Measurements from ENCODE around the gene SLCO3A1. TPM values are rescaled to one million over a fixed set of nuclear protein-coding genes. Genes with fewer than 3 reads are reported as not detected.

Gene SLCO3A1
- total and polyA plus RNA-seq, 2 of the 8 experiments (the other 6 are each of a cell fraction or from before 2014, with no cell fraction given), result 15.1 to 20.4 TPM

DNA sequence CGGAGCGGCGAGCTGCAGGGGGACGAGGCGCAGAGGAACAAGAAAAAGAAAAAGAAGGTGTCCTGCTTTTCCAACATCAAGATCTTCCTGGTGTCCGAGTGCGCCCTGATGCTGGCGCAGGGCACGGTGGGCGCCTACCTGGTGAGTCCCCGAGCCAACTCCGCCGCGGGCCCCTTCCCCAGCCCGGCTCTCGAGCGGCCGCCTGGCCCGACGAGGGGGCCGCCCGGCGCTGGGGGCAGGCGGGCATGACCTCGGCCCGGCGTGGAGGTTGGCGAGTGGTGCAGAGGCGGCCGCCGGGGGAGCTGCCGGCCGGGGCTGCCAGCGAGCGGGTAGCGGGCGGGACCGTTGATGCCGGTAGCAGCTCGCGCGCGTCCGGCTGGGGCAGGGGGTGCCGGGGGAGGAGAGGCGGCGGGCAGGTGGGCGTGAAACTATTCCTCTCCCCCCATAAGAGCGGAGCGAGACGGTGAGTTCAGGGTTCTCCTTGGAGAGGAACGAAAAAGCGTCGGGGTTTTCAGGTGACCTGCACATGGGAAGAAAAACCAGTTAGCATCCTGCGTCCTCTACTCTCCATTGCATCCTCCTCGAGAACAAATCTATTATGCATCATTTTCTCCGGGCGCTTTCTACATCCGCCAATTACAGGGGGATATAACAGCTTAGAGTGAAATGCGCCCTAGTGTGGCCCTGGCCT, 585 bp downstream of the SLCO3A1 start:
- Histone ChIP-seq H3K23me2 (ENCODE audit: low read depth, low read length) (peaks cover 7% of the 10 kb centered on the region; the same call in 1 of the 2 replicates), H3K18ac (ENCODE audit: extremely low read depth, low read length) (no peak overlapping the region), H3K4me2 (ENCODE audit: insufficient read depth in 1 of 2, low read depth in 2 of 2, low read length in 2 of 2) (peak overlapping the region; percentile 86 to 87), H3K4me3 (ENCODE audit: extremely low read depth in 1 of 4, insufficient read depth in 2 of 4, low read depth in 3 of 4, low read length in 4 of 4) (peak overlapping the region; percentile 60 to 86 (median 63)), H3K36me3 (ENCODE audit: control insufficient read depth in 2 of 4, insufficient read depth in 4 of 4, low read length in 3 of 4) (no peaks in the 10 kb centered on the region), H3K79me2 (ENCODE audit: control insufficient read depth in 1 of 2, insufficient read depth in 2 of 2, low read length in 2 of 2) (peaks cover 0 to 17% of the 10 kb centered on the region in 2 experiments; a peak in 2 of 4 replicates), H4K5ac (ENCODE audit: insufficient read length, low read depth, low read length) (no peak overlapping the region), H3K4me1 (replicated peaks in 1 of 4; ENCODE audit: control insufficient read depth in 3 of 4, insufficient read depth in 4 of 4, low read length in 3 of 4) (peaks cover 7 to 15% (median 11%) of the 10 kb centered on the region in 4 experiments; a peak in 6 of 7 replicates), H4K91ac (replicated peaks; ENCODE audit: insufficient read length, low read length) (no peak overlapping the region), H3K14ac (ENCODE audit: insufficient read length) (no peak overlapping the region), H3K4ac (replicated peaks; ENCODE audit: insufficient read length, low read depth, low read length) (no peak overlapping the region), H4K8ac (ENCODE audit: extremely low read depth, insufficient read depth, low read length) (peak overlapping the region; percentile 45; the same call in 1 of the 2 replicates), H2BK120ac (replicated peaks; ENCODE audit: low read depth, low read length) (no peak overlapping the region), H2BK12ac (ENCODE audit: low read depth, low read length) (no peak overlapping the region), H3K56ac (replicated peaks; ENCODE audit: insufficient read length, low read depth, low read length) (no peak overlapping the region), H3K23ac (ENCODE audit: insufficient read length) (no peak overlapping the region), H3K79me1 (ENCODE audit: low read depth, low read length) (peaks cover 3% of the 10 kb centered on the region; the same call in 1 of the 2 replicates), H3K27ac (ENCODE audit: low read depth, low read length) (no peak overlapping the region), H2BK15ac (ENCODE audit: low read length) (no peak overlapping the region), H3K27me3 (replicated peaks in 1 of 4; ENCODE audit: control insufficient read depth in 3 of 4, extremely low read depth in 1 of 4, insufficient read depth in 3 of 4, low read length in 3 of 4) (peaks cover 0 to 11% (median 10%) of the 10 kb centered on the region in 4 experiments; a peak in 5 of 7 replicates), H3K9ac (replicated peaks in 1 of 4; ENCODE audit: extremely low read depth in 1 of 4, low read depth in 3 of 4, low read length in 3 of 4) (peak overlapping the region in 1 of 4 experiments; percentile 22; a peak in 1 of 7 replicates), H3K9me3 (ENCODE audit: insufficient read depth in 2 of 2, low read depth in 1 of 2, low read length in 1 of 2) (no peaks in the 10 kb centered on the region), H2BK5ac (ENCODE audit: low read depth, low read length) (no peak overlapping the region), H2BK20ac (ENCODE audit: low read length) (no peak overlapping the region), H2AFZ (ENCODE audit: low read length) (no peak overlapping the region), H4K20me1 (replicated peaks in 1 of 2; ENCODE audit: control insufficient read depth in 1 of 2, insufficient read depth in 2 of 2, low read length in 2 of 2) (peaks cover 0 to 3% of the 10 kb centered on the region in 2 experiments), H2AK5ac (ENCODE audit: low read depth, low read length) (no peak overlapping the region)
- CTCF ChIA-PET (ENCODE audit: partially characterized antibody), result interaction anchor here (0.6 to 10.9 kb wide), 21 partner anchors 10 to 553 kb away, joined by 3 to 118 read pairs (median 5); no protein-coding TSS in a partner anchor
- POLR2A ChIA-PET (ENCODE audit: partially characterized antibody), result interaction anchor here (0.6 to 1.5 kb wide), 4 partner anchors 87 to 652 kb away, joined by 3 read pairs; no protein-coding TSS in a partner anchor
- 0% methylated on average over 15 of the region's 60 CpGs; no CpG with 5 or more reads in 1 of the 2 experiments for WGBS, 2 experiments (ENCODE audit: extremely low coverage in 1 of 2, insufficient coverage in 1 of 2, insufficient read length in 1 of 2, insufficient replicate concordance in 2 of 2, low coverage in 1 of 2, low lambda C conversion rate in 2 of 2, missing lambda C conversion rate in 1 of 2)
- DNase-seq (ENCODE audit: low read depth in 1 of 2, low spot score in 2 of 2), result peak in 1 of 2 experiments; percentile 63
- FAIRE-seq, result no peak
- TF ChIP-seq ASH2L (IDR thresholded peaks at IDR 0.05; ENCODE audit: low read length) (peak; percentile 31), CREB1 (IDR thresholded peaks at IDR 0.05) (no peak), SUZ12 (IDR thresholded peaks at IDR 0.05; ENCODE audit: low read length) (peak; percentile 20; the same call in 1 of the 2 replicates), BCL11A (IDR thresholded peaks at IDR 0.05; ENCODE audit: low read depth in 2 of 2, low read length in 2 of 2) (no peak), SRF (IDR thresholded peaks at IDR 0.05; ENCODE audit: low read depth, low read length) (no peak), JUN (IDR thresholded peaks at IDR 0.05; ENCODE audit: low read depth, low read length) (no peak), ZNF274 (IDR thresholded peaks at IDR 0.05; ENCODE audit: borderline replicate concordance, extremely low read depth, low read length) (no peak), POLR2A (IDR thresholded peaks at IDR 0.05; ENCODE audit: control extremely low read depth in 1 of 2, low read depth in 2 of 2, low read length in 2 of 2) (no peak), SP2 (IDR thresholded peaks at IDR 0.05; ENCODE audit: low read length) (no peak), JUND (IDR thresholded peaks at IDR 0.05; ENCODE audit: low read length) (no peak), SP4 (IDR thresholded peaks at IDR 0.05; ENCODE audit: low read length) (no peak)
- TF ChIP-seq, protein P1, sequence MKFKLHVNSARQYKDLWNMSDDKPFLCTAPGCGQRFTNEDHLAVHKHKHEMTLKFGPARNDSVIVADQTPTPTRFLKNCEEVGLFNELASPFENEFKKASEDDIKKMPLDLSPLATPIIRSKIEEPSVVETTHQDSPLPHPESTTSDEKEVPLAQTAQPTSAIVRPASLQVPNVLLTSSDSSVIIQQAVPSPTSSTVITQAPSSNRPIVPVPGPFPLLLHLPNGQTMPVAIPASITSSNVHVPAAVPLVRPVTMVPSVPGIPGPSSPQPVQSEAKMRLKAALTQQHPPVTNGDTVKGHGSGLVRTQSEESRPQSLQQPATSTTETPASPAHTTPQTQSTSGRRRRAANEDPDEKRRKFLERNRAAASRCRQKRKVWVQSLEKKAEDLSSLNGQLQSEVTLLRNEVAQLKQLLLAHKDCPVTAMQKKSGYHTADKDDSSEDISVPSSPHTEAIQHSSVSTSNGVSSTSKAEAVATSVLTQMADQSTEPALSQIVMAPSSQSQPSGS (IDR thresholded peaks at IDR 0.05; ENCODE audit: low read length), result no peak
